Activated naive CD8-positive, alpha-beta T cell treated with anti-CD3 and anti-CD28 coated beads, Interleukin-2, amount 10 ng/mL, durations not matched to agents 7 days and 5 days (primary cell): ENCODE data around the gene APBA1. TPM values are rescaled to one million over a fixed set of nuclear protein-coding genes. Genes with fewer than 3 reads are reported as not detected.

Source experiments
- ATAC-seq: fragments of 150-1000 bp; cut with Tn5 transposase; one replicate; pipeline ENCODE4 v1.10.0; 2021; ENCODE audit warnings: low read depth, moderate library complexity
- POLR2A ChIA-PET: fragments of 350-600 bp; sonication (Branson Sonifier 250); formaldehyde crosslinking; loops from one replicate; lab custom pipeline; 2021; ENCODE audit warnings: antibody characterized with exemption; lab: Charles Lee
- DNase-seq: peaks from one replicate; pipeline ENCODE4 v3.0.0; 2021
- H3K27ac Mint-ChIP-seq: one replicate; pipeline ENCODE4 v1.8.0; 2022; ENCODE audit warnings: mild to moderate bottlenecking, mixed read lengths
- H3K27me3 Mint-ChIP-seq: one replicate; pipeline ENCODE4 v1.8.0; 2022; ENCODE audit warnings: mild to moderate bottlenecking, moderate library complexity, mixed read lengths
- H3K36me3 Mint-ChIP-seq: one replicate; pipeline ENCODE4 v1.8.0; 2021; ENCODE audit warnings: mild to moderate bottlenecking, mixed read lengths
- H3K4me1 Mint-ChIP-seq: one replicate; pipeline ENCODE4 v1.8.0; 2021; ENCODE audit warnings: mixed read lengths
- H3K4me3 Mint-ChIP-seq: one replicate; pipeline ENCODE4 v1.8.0; 2022; ENCODE audit warnings: mild to moderate bottlenecking, moderate library complexity, mixed read lengths
- H3K9me3 Mint-ChIP-seq: one replicate; pipeline ENCODE4 v1.8.0; 2021; ENCODE audit warnings: mixed read lengths
- total RNA-seq, 2 experiments: library from RNA; stranded (reverse); gene quantifications; one replicate each; pipeline ENCODE4 v1.2.3, GENCODE V29; 2021

The APBA1 gene
- total RNA-seq, 2 experiments from 2014 or later = 0.11 TPM

DNA sequence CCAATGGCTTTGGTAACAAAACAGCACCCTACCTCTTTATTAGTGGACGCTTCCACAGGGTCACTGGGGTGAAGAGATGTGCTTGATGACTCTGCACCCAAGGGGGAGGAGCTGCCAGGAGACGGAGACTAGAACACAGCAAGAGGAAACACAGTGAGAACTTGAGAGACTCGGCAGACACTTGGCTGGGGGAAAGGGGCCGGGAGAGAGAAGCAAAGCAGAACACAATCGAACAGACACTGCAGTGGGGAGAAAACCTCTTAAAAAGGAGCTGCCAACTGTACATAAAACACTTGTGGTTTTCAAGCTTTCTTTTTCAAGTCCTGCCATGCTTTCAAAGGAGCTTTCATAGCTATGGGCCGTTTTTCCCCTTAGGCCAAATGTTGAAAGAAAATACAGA, 196.2 kb downstream of the APBA1 start:
- Mint-ChIP-seq H3K27ac (peak overlapping the region; percentile 54), H3K27me3 (peaks cover 6% of the 10 kb centered on the region), H3K4me1 (peaks cover 14% of the 10 kb centered on the region), H3K9me3 (peaks cover 2% of the 10 kb centered on the region), H3K4me3 (peak overlapping the region; percentile 43), H3K36me3 (no peaks in the 10 kb centered on the region)
- POLR2A ChIA-PET = no interaction called here
- DNase-seq (no peak), ATAC-seq (peak; percentile 47)

DNA sequence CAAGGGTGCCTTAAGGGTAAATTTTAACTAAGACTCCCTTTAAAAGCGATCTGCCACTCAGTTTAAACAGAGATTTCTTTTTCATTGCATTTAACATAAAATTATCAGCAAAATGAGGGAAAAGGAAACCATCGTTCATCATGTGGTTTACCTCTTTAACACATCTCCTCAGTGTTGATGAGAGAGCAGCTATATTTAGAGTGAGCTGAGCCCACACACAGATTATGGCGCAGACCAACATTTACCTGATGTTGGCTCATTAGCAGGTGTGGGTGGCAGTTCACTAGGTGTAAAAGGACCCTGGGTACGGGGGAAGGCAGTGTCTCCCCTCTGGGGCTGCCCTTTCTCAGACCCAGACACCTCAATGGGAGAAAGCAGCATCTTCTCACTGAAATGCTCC, 197.3 kb downstream of the APBA1 start:
- Mint-ChIP-seq H3K9me3 (peaks cover 2% of the 10 kb centered on the region), H3K36me3 (no peaks in the 10 kb centered on the region), H3K27ac (no peak overlapping the region), H3K27me3 (peaks cover 6% of the 10 kb centered on the region), H3K4me3 (peak overlapping the region; percentile 4), H3K4me1 (peaks cover 14% of the 10 kb centered on the region)
- ATAC-seq (no peak), DNase-seq (no peak)
- POLR2A ChIA-PET = no interaction called here

DNA sequence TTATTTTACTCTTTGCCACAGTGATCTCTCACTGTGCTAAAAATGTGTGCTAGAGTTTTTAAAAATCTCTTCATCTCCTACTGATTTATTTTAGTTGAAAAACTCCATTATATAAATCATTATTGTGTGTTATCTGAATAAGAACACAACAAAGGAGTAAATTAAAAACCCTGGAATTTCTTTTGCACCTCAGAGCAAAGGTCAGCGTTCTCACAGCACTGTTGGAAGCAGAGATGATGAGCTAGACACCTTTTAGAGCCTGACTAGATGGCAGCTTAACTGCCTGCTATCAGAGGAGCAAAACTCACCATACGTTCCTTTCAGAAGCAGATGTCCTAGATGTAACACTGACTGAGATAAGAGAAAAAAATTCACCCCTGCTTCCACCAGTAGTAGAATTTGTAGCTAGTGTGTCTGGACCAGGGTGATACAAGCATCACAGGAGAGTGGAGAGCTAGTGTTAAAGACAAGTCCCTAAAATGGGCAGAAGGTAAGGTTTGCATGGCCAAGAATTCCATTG, 200.0 kb downstream of the APBA1 start:
- Mint-ChIP-seq H3K4me1 (peaks cover 14% of the 10 kb centered on the region), H3K27ac (no peak overlapping the region), H3K9me3 (peaks cover 2% of the 10 kb centered on the region), H3K4me3 (no peak overlapping the region), H3K27me3 (peaks cover 6% of the 10 kb centered on the region), H3K36me3 (no peaks in the 10 kb centered on the region)
- DNase-seq (no peak), ATAC-seq (no peak)
- POLR2A ChIA-PET = no interaction called here

DNA sequence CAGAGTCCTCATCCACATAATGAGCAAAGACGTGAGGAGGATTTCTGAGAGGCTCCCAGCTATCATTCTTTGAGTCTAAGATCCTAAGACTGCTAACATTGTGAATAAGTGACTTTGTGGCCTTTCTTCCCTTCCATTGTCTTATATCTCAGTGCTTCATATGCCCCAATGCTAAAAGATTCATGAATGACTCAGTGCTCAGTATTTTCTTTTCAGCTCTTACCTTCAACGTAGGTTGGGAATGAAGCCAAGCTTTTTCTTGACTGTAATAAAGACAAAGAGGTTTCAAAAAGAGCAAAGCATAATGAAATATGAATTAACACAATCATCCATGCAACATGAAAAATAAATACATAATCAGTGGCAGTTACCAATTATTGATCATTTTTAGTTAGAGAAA, 200.7 kb downstream of the APBA1 start:
- Mint-ChIP-seq H3K4me1 (peaks cover 14% of the 10 kb centered on the region), H3K36me3 (no peaks in the 10 kb centered on the region)
- POLR2A ChIA-PET = no interaction called here

DNA sequence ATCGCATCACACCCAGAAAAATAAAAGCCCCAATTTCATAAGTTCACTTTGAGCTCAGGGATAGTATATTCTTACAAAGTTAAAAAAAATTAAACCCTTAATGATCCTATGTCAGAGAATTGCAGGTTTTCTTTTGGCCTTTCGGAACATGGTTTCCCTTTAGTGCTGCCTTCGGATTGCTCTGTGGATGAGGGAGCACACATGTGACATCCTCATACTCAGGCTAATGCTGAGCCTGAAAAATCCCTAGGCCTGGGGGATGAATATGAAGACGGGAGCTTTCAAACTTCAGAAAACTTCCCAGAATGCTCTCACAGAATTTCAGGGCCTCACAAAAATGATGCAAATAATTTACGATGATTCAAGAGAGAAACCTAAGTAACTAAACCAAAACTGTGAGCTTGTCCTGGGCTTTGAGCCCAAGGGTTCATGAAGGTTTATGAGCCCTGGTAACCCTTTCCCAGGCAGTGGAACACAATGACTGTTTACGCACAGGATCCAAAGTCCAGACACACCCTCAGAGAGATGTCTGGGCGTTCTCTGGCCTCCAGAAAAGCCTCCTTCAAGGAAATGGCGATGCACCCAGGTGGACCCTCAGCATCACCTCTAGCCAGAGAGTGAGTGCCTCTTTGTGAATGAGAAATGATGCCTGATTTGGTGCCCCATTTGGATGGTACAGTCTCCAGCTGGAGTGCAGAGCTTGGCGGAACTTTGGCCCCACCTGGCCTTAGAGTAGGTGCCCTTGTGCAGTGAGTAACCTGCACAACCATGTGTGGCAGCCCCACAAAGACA, 201.8 kb downstream of the APBA1 start:
- Mint-ChIP-seq H3K4me1 (peaks cover 8% of the 10 kb centered on the region), H3K27me3 (peaks cover 3% of the 10 kb centered on the region), H3K36me3 (no peaks in the 10 kb centered on the region), H3K4me3 (no peak overlapping the region), H3K27ac (no peak overlapping the region), H3K9me3 (no peaks in the 10 kb centered on the region)
- ATAC-seq (no peak), DNase-seq (no peak)
- POLR2A ChIA-PET = no interaction called here

More for the DNA sequence above, 200.7 kb downstream of the APBA1 start:
- Mint-ChIP-seq H3K9me3 (peaks cover 2% of the 10 kb centered on the region), H3K27me3 (peaks cover 3% of the 10 kb centered on the region), H3K27ac (no peak overlapping the region), H3K4me3 (no peak overlapping the region)
- no peak for DNase-seq
- no peak for ATAC-seq

DNA sequence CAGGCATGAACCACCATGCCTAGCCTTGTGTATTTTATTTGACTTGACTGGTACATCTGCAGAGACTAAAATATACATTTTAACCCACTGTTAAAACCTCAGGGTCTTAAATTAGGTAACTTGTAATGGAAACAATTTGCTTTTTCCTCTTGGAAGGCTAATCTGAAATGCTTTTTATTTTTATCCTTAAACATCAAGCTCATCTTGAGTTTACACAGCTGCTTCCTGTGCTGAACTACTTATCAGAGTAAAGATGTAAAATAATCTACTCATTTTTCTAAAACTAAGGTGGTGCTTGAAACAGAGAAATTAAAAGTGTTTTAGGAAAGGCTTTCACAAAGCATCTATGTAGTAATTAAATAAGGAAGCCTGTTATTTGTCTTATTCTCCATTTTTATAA, 203.0 kb downstream of the APBA1 start:
- no peaks in the 10 kb centered on the region for H3K4me1 Mint-ChIP-seq
- H3K27me3 Mint-ChIP-seq = no peaks in the 10 kb centered on the region
- POLR2A ChIA-PET = no interaction called here
- no peaks in the 10 kb centered on the region for H3K36me3 Mint-ChIP-seq
- H3K9me3 Mint-ChIP-seq = no peaks in the 10 kb centered on the region
- DNase-seq (no peak), ATAC-seq (no peak)
- H3K27ac Mint-ChIP-seq = no peak overlapping the region
- H3K4me3 Mint-ChIP-seq = no peak overlapping the region

DNA sequence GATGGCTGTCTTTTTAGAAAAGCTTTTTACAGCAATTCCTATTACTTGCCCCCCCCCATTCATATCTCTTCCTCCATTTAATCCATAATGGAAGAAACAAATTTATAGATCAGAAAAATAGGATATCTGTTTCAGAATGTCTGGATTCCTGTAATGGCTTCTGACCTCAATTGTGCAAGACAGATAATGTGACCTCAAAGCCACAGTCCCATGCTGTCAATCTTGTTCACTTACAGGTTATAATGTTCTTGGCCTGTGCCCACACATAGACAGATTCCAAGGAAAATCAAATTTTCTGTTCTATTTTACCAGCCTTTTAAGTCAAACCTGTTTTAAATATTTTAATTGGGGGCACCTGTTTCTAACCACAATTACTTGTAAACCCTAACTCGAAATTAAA, 203.8 kb downstream of the APBA1 start:
- no peaks in the 10 kb centered on the region for H3K36me3 Mint-ChIP-seq
- H3K27ac Mint-ChIP-seq = no peak overlapping the region
- H3K4me1 Mint-ChIP-seq = no peaks in the 10 kb centered on the region
- POLR2A ChIA-PET = no interaction called here
- H3K9me3 Mint-ChIP-seq = no peaks in the 10 kb centered on the region
- no peak for ATAC-seq
- DNase-seq = no peak
- no peaks in the 10 kb centered on the region for H3K27me3 Mint-ChIP-seq
- H3K4me3 Mint-ChIP-seq = no peak overlapping the region

DNA sequence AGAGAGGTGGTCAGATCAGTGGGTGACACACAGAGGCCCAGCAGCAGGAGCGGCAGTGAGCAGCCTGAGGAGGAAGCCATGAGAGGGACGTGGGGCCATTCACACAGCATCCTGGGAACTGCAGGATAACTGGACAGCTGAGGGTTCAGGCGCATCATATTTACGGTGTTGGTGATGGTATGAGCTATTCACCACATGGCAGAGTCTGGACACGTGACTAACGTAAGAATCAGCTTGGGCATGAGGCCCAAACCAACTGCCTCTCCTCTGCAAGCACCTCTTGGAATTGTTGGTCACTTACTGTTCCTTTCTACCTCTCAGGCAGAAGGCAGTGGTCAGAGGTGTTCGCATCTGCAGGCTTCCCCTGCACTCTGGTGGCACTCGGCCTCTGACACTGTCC, 206.0 kb downstream of the APBA1 start:
- H3K36me3 Mint-ChIP-seq = no peaks in the 10 kb centered on the region
- H3K9me3 Mint-ChIP-seq = no peaks in the 10 kb centered on the region
- POLR2A ChIA-PET = no interaction called here
- no peak overlapping the region for H3K27ac Mint-ChIP-seq
- no peak overlapping the region for H3K4me3 Mint-ChIP-seq
- no peak for ATAC-seq
- peaks cover 3% of the 10 kb centered on the region for H3K27me3 Mint-ChIP-seq
- no peaks in the 10 kb centered on the region for H3K4me1 Mint-ChIP-seq
- DNase-seq = no peak

DNA sequence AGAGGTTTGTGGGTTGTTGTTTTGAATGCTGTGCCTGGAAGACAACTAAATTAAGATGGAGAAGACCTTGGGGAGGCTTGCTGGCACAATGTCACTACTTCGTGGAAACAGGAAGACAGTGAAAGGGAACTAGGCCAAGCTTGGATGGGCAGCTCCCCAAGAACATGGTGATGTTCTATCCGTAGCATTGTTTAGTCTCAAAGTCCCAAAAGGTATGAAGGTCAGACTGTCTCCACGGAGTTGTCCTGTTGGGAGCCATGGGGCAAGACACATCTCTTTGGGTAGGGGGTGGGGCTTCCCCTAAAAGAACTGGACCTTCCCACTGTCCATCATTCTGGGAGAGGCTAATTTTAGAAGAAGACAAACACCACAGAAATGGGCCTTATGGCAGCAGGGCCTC, 206.7 kb downstream of the APBA1 start:
- H3K27ac Mint-ChIP-seq = no peak overlapping the region
- DNase-seq = no peak
- no peak for ATAC-seq
- no peaks in the 10 kb centered on the region for H3K36me3 Mint-ChIP-seq
- no peaks in the 10 kb centered on the region for H3K4me1 Mint-ChIP-seq
- POLR2A ChIA-PET = no interaction called here
- H3K4me3 Mint-ChIP-seq = no peak overlapping the region
- no peaks in the 10 kb centered on the region for H3K9me3 Mint-ChIP-seq
- peaks cover 3% of the 10 kb centered on the region for H3K27me3 Mint-ChIP-seq

DNA sequence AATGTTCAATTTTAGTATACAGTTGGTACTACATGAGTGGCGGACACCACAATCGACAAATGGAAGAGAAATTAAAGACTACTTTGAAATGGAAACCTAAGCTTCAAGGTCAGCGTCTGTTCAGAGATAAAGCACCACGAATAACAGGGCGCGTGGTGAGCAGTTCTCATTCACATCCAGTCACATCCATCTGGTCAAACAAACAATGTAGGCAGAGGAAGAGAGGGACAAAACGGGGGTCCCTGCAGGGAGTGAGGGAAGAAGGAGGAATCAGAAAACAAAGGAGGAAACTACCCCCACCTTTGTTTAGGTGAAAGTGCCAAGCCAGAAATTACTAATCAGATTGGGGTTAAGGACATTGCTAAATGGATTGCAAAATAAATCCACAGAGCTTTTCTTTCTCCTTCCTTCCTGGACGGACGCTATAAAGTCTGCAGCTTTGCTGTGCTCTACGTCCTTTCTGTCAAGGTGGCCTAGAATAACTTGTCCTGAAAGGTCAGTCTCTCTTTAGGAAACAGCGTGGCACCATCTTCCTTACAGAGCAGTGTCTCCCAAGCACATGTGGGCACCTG, 208.6 kb downstream of the APBA1 start:
- POLR2A ChIA-PET = no interaction called here
- Mint-ChIP-seq H3K27me3 (peaks cover 3% of the 10 kb centered on the region), H3K4me1 (no peaks in the 10 kb centered on the region), H3K9me3 (no peaks in the 10 kb centered on the region), H3K4me3 (no peak overlapping the region), H3K27ac (no peak overlapping the region), H3K36me3 (no peaks in the 10 kb centered on the region)
- ATAC-seq (no peak), DNase-seq (no peak)

DNA sequence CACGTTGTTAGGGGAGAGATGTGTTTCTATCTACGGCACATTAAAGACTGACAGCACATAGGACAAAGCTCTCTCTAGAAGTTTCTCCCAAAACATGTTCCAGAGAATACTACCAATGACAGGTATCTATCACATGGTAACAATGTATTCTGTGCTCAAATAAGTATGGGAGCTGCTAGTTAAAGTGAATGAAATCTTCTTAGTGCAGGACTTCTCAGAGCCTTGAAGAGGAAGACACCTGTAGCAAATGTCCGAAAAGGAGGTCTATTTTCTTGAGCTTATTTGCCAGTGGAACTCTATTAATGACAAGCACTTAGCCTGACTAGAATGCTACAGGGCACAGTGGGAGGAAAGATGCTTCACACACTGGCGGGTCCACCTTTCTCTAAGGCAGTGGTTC, 209.8 kb downstream of the APBA1 start:
- Mint-ChIP-seq H3K4me1 (no peaks in the 10 kb centered on the region), H3K27ac (no peak overlapping the region), H3K4me3 (no peak overlapping the region), H3K9me3 (no peaks in the 10 kb centered on the region), H3K27me3 (peaks cover 3% of the 10 kb centered on the region), H3K36me3 (no peaks in the 10 kb centered on the region)
- POLR2A ChIA-PET = no interaction called here
- DNase-seq = no peak
- ATAC-seq = no peak

DNA sequence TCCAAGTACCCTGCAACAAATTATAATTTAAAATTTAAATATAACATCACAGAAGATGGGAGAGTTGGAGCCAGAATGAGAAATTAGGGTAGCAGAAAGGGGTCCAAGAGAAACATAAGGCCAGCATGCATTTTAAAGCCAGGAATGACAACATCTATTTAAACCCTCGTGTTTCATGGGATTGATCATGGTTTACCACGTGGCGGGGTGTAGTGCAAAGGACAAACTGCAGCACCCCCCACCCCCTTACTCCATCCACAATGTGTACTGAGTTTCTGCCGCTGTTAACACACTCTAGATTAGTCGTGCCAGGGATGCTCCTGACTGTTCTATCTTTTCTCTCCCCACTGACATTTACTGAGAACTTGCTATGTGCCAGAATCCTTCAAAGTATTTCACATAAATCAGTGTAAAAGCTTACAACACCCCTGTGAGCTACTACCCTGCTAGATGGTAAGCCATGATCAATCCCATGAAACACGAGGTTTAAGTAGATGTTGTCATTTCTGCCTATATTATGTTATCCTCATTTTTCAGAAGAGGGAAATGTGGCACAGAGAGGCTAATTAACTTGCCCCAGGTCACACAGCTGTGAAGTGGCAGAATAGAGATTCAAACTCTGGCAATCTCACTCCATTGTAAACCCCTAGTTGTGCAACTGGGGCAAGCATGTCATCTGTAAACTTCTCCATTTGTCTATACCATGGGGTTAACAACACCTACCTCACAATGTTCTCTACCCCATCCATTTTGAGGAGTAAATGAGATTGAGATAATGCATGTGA, 210.9 kb downstream of the APBA1 start:
- H3K36me3 Mint-ChIP-seq = no peaks in the 10 kb centered on the region
- DNase-seq = no peak
- POLR2A ChIA-PET = no interaction called here

DNA sequence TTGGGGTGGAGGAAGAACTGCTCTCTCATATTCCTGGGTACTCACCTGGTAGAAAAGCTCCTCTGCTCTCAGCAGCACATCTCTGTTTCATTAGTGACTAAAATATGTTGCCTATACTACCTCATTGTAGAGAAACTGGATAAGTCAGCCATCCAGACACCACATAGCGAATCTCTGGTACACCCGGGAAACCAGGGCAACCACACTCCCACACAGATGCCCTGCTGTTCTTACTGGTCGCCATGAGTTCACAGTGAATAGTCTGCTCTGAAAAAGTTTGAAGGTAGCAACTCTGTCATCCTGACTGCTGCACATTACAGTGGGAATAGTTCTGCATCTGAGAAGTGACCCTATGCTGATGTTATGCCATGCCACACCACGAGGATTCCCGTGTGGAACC, 212.2 kb downstream of the APBA1 start:
- H3K27me3 Mint-ChIP-seq = peaks cover 3% of the 10 kb centered on the region

More for the DNA sequence above, 210.9 kb downstream of the APBA1 start:
- Mint-ChIP-seq H3K4me1 (no peaks in the 10 kb centered on the region), H3K4me3 (no peak overlapping the region), H3K27me3 (peaks cover 3% of the 10 kb centered on the region), H3K9me3 (no peaks in the 10 kb centered on the region), H3K27ac (no peak overlapping the region)
- no peak for ATAC-seq

More for the DNA sequence above, 212.2 kb downstream of the APBA1 start:
- DNase-seq (no peak), ATAC-seq (no peak)
- Mint-ChIP-seq H3K4me1 (no peaks in the 10 kb centered on the region), H3K27ac (no peak overlapping the region), H3K4me3 (no peak overlapping the region), H3K9me3 (no peaks in the 10 kb centered on the region), H3K36me3 (no peaks in the 10 kb centered on the region)
- POLR2A ChIA-PET = no interaction called here
